ENCODE measurements around the gene ITGAX.
"Not testable (repeated sequence)": the region's sequence is repeated elsewhere in the genome, so short reads cannot be mapped to it uniquely, and the experiment has no call there.

Gene ITGAX

GRCh38 chr16:31410082-31410481, 55.1 kb downstream of the ITGAX start:
- DNase-seq (ENCODE audit: low read depth, low spot score): no peak

- no peak for DNase-seq (ENCODE audit: low read depth, low spot score)
These were observed 56.3 kb downstream of the ITGAX start for GRCh38 chr16:31411024-31411844.

GRCh38 chr16:31412750-31413149, 57.8 kb downstream of the ITGAX start:
- no peak for DNase-seq (ENCODE audit: low read depth, low spot score)

- no peak for DNase-seq (ENCODE audit: low read depth, low spot score)
These were observed 58.4 kb downstream of the ITGAX start for GRCh38 chr16:31413381-31413780.

GRCh38 chr16:31413943-31414342, 59.0 kb downstream of the ITGAX start:
- no peak for DNase-seq (ENCODE audit: low read depth, low spot score)

GRCh38 chr16:31414706-31415105, 59.7 kb downstream of the ITGAX start:
- DNase-seq (ENCODE audit: low read depth, low spot score): no peak

GRCh38 chr16:31416371-31416770, 61.4 kb downstream of the ITGAX start:
- DNase-seq (ENCODE audit: low read depth, low spot score): no peak

GRCh38 chr16:31417036-31417435, 62.1 kb downstream of the ITGAX start:
- not testable (repeated sequence) for DNase-seq (ENCODE audit: low read depth, low spot score)

GRCh38 chr16:31417916-31418315, 62.9 kb downstream of the ITGAX start:
- DNase-seq (ENCODE audit: low read depth, low spot score): no peak

GRCh38 chr16:31420037-31420436, 65.1 kb downstream of the ITGAX start:
- DNase-seq (ENCODE audit: low read depth, low spot score): no peak

GRCh38 chr16:31421587-31421986, 66.6 kb downstream of the ITGAX start:
- no peak for DNase-seq (ENCODE audit: low read depth, low spot score)

- DNase-seq (ENCODE audit: low read depth, low spot score): no peak
These were observed 68.3 kb downstream of the ITGAX start for GRCh38 chr16:31423241-31423640.

- no peak for DNase-seq (ENCODE audit: low read depth, low spot score)
These were observed 68.8 kb downstream of the ITGAX start for GRCh38 chr16:31423801-31424200.

GRCh38 chr16:31427441-31428278, 72.7 kb downstream of the ITGAX start:
- no peak for DNase-seq (ENCODE audit: low read depth, low spot score)

GRCh38 chr16:31428279-31428597, 73.3 kb downstream of the ITGAX start, which contains the start of gene COX6A2:
COX6A2 (minus strand) TSS chr16:31428360; CDS start chr16:31428325, 35 bp downstream.
- DNase-seq (ENCODE audit: low read depth, low spot score): no peak

- DNase-seq (ENCODE audit: low read depth, low spot score): no peak
These were observed 73.8 kb downstream of the ITGAX start for GRCh38 chr16:31428638-31429247.

GRCh38 chr16:31429314-31429713, 74.3 kb downstream of the ITGAX start:
- DNase-seq (ENCODE audit: low read depth, low spot score): no peak

- no peak for DNase-seq (ENCODE audit: low read depth, low spot score)
These were observed 74.8 kb downstream of the ITGAX start for GRCh38 chr16:31429796-31430195.

GRCh38 chr16:31430380-31431052, 75.5 kb downstream of the ITGAX start:
- DNase-seq (ENCODE audit: low read depth, low spot score): peak; percentile 15

All from ELF-1 (cell line).